NB4 (cell line): ENCODE measurements around the gene PSMC5.
"Not testable (repeated sequence)": the region's sequence is repeated elsewhere in the genome, so short reads cannot be mapped to it uniquely, and the experiment has no call there.

ENCODE experiments used
- DNase-seq: peaks from one replicate; pipeline ENCODE4 v3.0.0; 2010; ENCODE audit warnings: low read depth
- H3K4me3 ChIP-seq: one replicate; pipeline ENCODE4 v1.5.1; 2011; ENCODE audit warnings: mild to moderate bottlenecking, low read depth, low read length, moderate library complexity
- POLR2A ChIP-seq: IDR thresholded peaks from 2 replicates; pipeline ENCODE4 v1.6.1; 2011; ENCODE audit warnings: mild to moderate bottlenecking; ENCODE audit not compliant: insufficient read length; ENCODE audit errors: extremely low read depth

Gene PSMC5

DNA sequence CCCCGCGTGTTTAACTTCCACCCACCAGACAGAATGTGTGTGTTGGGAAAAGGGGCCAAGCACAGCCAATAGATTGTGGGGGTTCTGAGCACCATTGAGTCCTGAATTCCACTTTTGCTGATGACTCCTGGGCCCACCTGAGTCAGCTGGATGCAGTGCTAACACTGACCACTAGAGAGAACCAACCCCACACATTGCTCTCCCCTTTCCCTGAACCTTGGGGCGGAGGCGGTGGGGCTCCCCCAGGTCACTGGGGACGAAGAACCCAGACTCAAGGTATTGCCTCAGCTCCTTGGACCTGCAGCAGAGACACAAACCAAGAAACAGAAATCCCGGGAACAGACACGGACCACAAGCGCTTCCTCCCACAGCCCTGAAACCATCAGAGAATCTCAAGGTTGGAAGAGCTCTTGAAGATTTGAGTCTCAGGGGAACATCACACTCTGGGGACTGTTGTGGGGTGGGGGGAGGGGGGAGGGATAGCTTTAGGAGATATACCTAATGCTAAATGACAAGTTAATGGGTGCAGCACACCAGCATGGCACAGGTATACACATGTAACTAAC lies 46.9 kb downstream of the PSMC5 start:
- not testable (repeated sequence) for H3K4me3 ChIP-seq, DNase-seq

- not testable (repeated sequence) for DNase-seq, H3K4me3 ChIP-seq
Observed at GRCh38 chr17:63874693-63875092, 47.5 kb downstream of the PSMC5 start.

DNA sequence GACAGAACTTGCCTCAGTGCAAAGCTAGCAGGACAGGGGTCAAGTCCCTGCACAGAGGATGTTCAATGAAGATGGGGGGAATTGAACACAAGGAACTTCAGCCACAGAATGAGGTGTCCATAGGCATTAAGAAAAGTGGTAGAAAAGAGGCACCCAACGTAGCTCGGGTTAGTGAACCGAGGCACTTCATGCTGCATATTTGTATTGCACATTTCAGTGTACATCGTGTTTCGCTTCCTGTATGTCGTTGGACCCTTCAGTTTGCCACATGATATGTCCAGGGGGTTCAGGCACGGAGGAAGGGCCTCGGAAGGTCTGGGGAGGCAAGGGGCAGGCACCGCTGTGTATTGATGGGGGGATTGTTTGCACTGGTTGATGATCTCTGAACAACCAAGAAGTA lies 51.2 kb downstream of the PSMC5 start:
- not testable (repeated sequence) for DNase-seq, H3K4me3 ChIP-seq

DNA sequence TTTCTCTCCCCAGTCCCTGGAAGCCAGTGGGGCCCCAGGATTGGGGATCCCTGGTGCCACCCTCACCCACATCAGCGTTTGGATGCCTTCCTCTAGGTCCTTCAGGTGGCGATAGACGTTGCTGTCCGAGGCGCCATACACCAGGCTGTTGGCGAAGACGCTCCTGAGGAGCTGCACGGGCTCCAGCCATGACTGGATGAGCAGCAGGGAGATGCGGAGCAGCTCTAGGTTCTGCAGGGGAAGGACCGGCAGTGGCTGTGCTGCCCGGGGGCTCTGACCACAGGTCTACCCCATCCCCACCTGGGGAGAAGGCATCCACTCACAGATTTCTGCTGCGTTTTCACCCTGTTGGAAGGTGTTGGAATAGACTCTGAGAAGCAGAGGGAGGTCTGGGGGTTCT lies 53.5 kb downstream of the PSMC5 start:
- DNase-seq, result no peak
- no peak overlapping the region for H3K4me3 ChIP-seq
- TF ChIP-seq POLR2A, result no peak

DNA sequence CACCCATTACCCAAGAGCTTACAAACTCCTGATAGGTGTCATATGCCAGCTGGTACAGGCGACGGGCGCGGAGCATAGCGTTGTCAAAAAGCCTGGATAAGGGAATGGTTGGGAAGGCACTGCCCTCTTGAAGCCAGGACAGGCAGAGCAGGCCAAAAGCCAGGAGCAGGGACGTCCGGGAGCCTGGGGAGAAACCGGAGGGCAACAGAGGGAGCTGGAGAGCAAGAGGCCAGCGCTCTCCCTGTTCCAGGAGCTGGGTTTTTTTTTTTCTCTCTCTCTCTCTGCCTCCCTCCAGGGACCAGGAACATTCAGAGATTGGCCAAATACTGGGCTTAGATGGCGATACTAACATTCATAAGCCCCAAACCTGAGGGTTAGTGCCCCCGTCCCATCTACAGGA lies 54.1 kb downstream of the PSMC5 start:
- not testable (repeated sequence) for DNase-seq

More for the DNA sequence above, 54.1 kb downstream of the PSMC5 start:
- H3K4me3 ChIP-seq, result not testable (repeated sequence)
